Stimulated activated CD8-positive, alpha-beta memory T cell treated with anti-CD3 and anti-CD28 coated beads, Interleukin-4, amount 100 ng/mL, for 24 hours (primary cell): ENCODE data around the gene PRDM16.

Experiments used
- DNase-seq: peaks from one replicate; pipeline ENCODE4 v3.0.0-alpha.2; 2020; ENCODE audit warnings: low read depth

The PRDM16 gene

DNA sequence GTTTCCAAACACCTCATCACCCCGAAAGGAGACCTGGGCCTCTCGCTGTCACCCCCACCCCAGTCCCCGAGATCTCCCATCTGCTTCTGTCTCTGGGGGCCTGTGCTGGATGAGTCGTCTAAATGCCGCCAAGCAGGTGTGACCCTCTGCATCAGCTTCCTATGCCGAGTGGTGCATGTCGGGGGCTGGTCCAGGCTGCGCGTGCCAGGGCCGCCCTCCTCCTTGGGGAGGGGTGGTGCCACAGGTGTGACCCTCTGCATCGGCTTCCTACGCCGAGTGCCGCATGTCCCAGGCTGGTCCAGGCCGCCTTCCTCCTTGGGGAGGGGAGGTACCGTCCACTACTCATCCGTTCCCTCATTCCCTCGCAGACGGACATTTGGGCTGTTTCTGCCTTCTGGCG is 115.7 kb downstream of the PRDM16 start:
- DNase-seq: no peak

DNA sequence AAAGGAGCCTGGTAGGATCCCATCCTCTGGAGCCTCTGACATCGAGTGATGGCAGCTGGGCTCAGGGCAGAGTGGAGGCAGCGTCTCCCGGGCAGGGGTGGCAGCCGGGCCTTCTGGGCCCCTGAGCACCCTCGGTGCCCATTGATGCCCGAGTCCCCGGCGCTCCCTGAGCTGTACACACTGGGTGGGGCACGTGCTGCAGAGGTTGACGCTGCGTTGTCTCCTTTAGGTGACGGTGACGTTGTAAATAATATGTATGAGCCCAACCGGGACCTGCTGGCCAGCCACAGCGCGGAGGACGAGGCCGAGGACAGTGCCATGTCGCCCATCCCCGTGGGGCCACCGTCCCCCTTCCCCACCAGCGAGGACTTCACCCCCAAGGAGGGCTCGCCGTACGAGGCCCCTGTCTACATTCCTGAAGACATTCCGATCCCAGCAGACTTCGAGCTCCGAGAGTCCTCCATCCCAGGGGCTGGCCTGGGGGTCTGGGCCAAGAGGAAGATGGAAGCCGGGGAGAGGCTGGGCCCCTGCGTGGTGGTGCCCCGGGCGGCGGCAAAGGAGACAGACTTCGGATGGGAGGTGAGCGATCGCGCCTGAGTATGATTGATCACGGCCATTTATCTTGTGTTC is 117.0 kb downstream of the PRDM16 start:
- DNase-seq: no peak

DNA sequence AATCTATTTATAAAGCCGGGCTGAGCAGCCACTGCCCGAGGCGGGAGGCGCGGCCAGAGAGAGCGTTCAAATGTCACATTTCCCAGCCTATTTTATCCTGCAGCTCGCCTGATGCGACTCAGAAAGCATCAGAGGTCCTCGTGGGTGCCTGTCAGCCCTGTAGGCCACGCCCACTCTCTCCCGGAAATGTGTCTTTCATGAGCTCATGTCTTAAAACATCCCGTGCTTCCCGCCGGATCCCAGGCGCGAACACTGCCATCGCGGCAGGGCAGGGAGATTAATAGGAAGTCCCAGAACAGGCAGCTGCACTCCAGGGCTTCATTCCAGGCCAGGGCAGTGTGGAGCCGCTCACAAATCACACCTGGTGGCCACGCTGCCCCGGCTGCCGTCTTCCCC is 117.5 kb downstream of the PRDM16 start:
- no peak for DNase-seq

DNA sequence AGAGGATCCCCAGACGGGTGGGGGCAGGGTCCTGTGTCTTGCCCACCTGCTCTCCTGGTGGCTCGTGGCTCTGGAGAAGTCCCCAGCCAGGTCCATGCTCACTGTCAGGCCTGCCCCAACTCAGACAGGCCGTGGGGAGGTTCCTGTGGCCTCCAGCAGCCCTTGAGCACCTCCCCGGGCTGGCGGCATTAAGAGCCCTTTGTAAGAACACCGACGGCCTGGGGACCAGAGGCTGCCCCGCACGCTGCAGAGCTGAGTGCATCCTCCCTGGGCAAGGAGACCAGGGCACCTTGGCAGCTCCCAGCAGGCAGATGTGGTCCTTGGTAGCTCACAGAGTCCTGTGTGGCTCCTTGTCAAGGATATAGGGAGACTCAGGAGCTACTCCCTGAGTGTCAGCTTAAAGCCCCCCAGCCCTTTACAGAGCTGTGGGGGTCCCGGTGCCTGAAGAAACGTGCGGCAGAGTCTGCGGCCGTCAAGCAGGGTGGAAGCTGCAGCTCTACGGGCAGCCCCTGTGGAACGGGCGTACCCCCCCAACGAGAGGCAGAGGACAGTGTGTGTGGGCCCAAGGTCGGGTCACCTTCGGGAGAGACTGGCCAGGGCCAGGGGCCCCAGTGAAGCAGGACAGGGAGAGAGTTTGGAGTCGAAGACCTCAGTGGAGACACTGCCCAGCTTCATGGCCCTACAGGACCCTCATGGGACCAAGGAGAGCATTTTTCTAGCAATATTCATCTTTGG is 118.6 kb downstream of the PRDM16 start:
- no peak for DNase-seq

DNA sequence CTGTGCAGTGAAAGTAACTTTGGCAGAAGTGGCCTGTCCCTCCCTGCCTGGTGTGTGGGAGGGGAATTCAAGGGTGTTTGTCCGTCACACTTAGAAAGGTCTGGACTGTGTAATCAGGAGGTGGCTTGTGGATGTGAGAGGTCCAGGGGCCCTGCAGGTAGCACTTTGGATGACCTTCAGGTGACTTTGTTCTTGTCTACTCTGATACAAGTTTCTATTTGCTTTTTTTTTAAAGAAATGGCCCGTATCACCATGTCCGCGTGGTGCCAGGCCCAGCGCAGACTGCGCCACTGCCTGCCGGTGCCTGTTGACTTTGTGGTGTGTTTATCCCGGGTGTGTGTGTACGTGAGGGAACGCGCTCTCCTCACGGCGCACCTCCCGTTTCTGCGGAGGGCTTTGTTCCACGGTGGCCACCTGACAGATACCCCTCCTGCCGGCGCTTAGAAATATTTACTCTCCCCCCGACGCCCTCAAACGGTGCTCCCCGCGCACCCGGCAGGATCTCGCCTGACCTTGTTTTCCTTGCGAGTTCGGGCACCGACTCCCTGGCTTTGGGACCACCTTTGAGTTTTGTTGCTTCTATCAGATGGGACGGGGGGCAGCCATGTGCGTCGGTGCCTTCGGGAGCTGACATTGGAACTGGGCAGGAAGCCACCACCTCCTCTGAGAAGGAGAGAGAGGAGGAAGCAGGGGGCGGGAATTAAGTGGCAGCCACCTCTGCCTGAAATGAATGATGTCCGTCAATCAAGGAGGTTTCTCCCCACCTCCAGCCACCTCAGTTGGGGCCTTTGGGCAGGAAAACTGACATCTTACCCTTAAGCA is 119.4 kb downstream of the PRDM16 start:
- no peak for DNase-seq

DNA sequence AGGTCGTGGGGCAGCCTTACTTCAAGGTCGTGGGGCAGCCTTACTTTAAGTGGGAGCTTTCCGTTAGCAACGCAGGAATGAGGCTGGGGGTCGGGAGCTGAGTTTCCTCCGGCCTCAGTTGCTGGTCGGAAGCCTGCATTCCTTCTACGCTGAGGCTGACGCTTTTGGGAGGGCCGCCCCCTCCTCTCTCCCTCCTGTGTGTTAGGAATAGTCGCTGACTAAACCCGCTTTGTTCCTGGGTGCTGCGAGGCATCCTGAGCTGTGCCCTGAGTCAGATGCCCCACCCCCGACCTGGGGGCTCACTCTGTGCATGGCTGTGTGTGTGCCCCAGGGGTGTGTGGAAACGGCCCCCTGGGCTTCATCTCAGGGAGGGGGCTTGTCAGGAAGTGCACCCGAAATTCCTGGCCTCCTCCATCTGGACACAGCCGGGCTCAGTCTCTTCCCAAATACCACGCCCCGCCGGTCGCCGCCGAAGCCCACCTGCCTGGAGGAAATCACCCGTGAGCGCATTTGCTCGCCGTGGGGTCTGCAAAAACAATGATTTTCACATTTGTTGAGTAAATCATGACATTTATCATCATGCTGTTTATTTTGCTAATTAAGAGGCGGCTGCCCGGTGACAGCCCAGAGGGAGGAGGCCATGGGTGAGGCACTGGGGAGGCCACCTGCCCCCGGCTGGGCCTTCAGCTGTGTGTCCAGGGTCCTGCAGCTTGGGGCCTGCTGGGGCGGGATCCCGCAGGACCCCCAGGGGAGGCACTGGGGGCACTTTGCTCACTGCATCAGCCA is 121.4 kb downstream of the PRDM16 start:
- DNase-seq: no peak

DNA sequence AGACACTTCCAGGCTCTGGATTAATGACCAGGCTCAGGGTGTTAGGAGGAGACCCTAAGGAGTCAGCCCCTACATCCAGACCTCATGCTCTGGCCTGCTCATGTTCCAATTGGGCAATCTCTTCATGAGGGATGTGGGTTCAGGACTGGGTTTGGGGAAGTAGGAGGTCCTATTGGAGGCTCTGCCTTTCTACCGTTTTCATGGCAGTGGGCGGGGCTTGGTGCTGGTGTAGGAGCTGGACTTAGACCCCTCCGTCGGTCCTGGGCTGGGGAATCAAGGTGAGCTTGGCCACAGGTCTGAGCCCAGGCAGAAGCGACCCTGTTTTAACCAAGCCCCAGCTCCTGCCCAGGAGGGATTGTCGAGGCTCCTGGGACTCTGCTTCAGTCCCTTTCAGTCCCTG is 123.4 kb downstream of the PRDM16 start:
- DNase-seq: no peak

DNA sequence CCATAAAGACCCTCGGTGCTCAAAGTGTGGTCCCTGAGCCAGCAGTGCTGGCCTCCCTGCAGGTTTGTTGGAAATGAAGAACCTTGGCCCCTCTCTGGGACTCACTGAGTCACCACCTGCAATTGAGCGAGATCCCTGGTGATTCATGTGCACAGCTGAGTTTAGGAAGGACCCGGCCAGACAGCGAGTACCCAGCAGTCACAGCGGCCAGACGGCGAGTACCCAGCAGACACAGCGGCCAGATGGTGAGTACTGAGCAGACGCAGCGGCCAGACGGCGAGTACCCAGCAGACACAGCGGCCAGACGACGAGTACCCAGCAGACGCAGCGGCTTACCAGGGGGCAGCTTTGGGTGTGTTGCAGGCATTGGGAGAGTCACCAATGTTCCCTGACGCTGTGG is 123.8 kb downstream of the PRDM16 start:
- DNase-seq: no peak

DNA sequence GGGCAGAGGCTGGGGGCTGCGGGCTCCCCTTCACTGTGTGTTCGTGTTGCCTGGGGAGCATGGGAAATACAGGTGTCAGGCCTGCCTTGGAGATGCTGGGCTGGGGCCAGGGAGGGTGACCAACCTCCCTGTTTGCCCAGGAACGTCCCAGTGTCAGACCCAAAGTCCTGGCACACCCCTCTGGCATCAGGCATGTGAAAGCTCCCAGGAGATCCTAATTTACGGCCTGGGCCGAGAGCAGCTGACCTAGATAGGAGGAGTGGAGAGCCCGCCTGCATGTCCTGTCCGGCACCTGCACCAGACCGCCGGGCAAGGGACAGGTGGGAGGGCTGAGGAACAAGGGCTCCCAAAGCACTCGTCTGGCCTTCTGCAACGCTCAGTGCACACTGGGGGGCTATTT is 124.8 kb downstream of the PRDM16 start:
- no peak for DNase-seq

DNA sequence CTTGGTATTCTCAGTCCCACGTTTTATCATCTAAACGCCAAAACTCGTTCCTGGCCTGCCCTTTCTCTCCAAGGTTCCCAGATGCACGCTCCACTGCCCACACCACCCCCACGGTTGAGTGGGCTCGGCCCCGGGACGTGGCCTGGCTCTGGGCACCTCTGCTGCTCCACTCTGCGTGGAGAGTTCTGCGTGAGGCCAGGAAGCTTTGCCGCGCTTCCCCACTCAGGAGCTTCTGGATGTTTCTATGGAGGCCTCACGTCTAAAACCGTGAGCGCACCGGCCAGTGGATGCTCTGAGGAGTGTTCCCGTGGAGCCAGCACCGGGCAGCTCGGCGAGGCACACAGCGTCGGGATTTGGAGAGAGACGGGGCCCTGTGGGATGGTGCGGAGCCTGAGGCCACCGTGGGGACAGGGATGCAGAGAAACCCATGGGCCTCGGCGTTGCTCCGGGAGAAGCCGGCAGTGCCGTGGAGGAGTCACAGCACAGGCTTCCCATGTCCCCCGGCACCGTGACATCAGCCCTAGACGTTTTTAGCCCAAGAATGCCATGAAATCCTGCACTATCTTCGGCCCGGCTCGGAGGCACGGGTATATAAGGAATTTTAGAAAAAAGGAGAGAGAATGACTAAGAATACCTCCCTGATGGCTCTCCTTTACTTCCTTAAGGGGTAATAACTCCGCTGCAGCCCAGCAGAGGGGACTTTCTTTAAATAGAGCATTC is 125.9 kb downstream of the PRDM16 start:
- DNase-seq: no peak

DNA sequence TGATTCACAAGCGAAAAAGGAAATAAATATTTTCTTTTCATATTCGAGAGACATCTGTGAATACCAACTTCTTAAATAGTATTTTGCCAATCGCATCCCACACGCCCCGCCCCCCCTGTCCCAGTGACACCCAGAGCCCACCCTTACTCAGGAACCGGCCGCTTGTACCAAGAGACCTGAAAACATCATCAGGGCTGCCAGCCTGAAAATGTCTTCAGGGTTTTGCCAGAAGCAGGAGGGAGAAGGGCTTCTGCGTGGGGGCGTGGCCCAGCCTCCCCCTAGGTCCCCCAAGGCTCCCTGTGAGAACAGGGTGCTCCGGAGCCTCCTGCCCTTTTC is 126.4 kb downstream of the PRDM16 start:
- DNase-seq: no peak

DNA sequence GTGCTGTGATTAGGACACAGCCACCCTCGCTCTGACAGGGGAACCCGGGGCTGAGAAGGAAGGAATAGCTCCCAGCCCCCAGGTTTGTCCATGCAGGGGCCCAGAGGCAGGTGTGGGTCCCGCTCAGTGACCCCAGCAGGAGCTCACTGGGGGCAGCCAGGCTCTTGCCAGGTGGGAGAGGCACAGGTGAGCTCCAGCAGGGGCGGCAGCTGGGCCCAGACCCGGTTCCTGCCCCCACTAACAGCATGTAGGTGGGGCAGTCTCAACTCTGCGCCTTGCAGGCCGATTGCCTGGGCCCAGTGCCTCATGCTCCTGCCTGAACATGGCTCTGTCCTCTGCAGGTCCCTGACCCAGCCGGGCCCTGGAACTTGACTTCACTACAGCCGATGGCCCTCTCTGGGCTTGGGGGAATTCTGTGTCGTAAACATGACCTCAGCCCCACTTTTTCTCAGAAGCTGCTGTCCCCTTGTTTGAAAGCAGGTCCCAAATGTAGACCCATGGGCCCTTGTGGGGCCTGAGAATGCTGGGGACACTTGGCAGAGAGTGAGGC is 127.0 kb downstream of the PRDM16 start:
- DNase-seq: no peak

DNA sequence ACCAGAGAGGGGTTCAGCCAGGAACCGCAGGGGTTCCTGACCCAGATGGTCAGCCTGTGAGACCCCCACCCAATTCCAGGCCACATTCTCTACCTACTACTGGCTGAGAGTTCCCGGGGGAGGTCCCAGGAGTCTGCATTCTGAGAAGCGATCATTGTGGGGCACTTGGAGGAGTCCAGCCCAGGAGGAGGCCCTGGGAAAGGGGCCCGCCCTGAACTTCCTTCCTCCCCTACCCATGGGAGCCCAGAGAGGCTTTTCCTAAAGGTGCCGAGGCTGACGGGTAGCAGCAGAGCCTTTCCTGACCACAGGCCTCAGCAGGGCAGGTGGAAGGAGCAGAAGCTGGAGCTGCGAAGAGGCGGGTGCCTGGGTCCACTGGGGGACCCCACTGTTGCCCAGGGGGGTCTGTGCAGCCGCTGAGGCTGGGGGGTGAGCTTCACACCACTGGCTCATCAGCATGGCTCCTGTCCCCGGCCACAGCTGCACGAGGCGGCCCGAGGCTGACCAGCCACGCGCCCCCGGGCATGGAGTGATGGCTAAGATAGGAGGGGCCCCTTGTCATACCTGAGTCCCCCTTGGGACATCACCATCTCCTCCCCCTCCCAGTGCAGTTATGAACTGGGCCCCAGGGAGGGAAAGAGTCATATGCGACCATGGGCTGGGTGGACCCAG is 127.7 kb downstream of the PRDM16 start:
- no peak for DNase-seq

DNA sequence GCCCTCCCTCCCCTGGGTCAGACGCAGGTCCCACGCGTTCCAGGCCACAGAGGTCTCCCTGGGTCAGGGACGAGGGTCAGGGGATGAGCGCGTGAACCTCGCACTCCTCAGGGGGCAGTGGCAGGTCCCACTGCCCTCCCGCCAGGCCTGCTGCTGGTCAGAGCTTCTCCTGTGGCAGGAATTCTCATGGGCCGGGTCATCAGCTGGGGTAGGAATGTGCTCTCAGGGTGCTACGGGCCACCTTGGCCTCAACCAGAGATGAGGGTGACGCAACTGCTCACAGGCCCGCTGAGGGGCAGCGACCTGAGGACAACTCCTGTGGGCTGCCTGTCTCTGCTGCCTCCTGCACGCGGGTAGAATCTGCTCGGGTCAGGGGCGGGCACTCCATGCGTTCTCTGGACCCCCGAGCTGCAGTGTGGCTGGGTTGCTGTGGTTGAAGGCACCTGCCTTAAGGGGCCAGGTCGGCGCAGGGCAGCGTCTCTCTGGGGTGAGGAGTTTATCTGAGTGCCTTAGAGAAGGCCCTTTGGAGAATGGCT is 128.8 kb downstream of the PRDM16 start:
- DNase-seq: no peak

DNA sequence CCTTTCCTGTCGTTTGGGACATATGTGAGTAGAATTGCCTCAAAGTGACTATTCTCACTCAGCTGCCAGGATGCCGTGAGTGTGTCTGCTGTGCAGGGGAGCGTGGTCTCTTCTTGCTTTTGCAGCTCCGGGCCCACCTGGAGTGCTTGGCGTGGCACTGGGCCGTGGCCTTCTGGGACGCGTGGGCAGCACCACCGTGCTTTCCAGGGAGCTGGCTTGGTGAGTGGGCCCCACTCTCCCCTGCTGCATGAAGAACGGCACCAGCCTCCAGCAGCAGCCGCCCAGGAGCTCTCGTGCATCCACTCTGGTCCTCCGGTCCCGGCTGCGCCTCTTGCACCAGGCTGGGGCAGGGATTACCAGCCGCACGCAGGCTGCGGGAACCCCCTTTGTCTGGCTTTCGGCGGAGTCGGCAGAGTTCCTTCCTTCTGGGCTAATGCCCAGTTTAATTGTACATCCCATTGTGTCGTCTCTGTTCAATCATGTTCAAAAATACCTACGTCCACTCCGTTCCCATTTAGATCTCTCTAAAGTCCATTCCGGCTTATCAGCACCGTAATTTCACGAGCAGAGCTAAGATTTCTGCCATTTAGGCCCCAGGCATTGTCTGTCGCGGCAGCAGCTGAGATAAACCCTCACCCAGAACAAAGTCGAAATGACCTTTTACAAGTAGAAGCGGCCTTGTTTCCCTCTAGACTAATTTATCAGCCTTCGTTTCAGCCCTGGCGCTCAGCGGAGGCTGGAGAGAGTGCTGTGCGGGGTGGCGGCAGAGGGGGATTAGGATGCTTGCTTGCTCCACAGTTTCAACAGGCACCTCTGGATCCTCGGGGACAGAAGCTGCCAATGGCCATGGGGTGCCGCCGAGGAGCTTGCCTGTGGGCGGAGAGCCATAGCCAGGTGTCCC is 129.6 kb downstream of the PRDM16 start:
- DNase-seq: no peak

DNA sequence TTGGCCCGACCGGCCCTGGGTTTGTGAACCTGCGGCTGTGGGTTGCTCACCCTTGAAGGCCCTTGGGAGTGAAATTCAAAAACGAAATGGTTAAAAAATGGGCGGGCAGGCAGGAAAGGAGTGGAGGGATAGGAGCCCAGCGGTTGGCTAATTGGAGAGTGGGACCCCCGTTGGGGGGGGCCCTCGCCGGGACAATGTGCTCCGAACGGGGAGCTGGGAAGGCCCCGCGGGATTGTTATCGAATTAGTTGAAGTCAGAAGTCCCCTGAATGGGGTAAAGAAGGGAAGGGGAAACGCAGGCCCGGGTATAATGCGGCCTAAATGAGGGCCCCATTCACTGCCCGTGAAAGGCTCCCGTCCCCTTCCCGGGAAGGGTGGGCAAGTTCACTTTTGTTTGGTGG is 135.7 kb downstream of the PRDM16 start:
- DNase-seq: no peak

DNA sequence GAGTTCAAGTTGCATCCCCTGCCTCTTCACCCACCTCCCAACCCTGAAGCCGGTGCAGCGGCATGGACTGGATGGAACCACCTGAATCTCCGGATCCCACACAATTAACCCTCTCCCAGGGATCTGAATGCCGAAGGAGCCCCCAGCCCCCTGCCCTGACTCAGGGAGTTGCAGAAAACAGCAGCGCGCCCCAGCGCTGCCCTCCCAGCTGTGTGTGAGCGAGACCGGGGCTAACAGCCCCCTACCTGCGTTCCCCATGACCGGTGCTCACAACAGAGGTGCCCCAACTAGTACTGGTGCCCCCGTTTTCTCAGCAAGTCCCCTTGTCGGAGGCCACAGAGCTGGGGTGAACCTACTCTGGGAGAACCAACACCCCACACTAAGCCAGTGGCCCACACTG is 136.8 kb downstream of the PRDM16 start:
- DNase-seq: no peak

DNA sequence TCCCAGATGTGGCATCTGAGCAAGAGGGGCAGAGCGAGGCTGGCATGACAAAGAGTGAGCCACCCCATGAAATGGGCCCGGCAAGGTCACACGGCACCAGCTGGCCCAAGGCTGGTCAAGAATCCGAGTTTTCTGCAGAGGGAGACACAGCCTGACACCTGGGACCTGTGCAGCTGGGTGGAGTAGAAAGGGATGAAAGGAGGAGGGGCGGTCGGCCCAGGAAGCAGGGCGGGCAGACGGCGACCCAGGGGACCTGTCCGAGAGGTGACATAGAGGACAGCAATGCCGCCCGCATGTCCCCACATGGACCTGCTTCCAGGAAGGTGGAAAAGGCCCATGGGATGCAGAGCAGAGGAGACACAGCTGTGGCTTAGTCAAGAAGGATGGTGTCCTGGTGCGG is 137.7 kb downstream of the PRDM16 start:
- DNase-seq: no peak

DNA sequence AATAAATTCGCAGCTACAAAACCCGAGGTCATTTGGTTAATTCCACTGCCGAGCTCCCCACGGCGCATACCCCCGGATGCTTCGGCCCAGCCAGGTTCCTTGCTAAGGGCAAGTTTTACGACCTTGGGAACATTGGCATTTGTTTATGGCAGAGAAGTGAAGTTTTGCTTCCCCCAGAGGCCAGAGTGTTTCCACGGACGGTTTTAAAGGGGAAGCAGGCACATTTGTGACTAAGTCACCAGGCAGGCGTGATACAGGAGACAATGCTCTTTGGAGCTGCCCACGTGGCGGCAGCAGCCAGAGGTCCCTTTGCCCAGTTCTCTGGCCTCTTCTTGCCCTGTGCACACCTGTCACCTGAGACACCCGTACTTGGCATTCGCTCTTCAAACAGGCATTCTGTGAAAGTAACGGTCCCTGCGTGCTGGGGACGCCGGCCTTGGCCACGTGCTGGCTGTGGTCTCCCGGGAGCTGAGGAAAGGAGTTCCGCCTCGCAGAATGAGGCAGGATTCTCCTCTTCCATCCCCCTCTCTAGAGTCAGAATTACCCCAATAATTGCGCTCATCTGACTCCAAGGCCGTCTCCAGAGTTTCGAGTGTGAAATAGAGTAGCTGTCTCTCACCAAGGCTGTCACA is 138.3 kb downstream of the PRDM16 start:
- no peak for DNase-seq
